K562 (cell line): ENCODE measurements around the gene ZSWIM4. TPM values are rescaled to one million over a fixed set of nuclear protein-coding genes. Genes with fewer than 3 reads are reported as not detected.

ENCODE experiments used
- CREBBP ChIP-seq: IDR thresholded peaks from one replicate; pipeline ENCODE4 v1.6.1; 2012; ENCODE audit warnings: low read depth, mild to moderate bottlenecking, control low read depth, inconsistent platforms, low read length
- DEAF1 ChIP-seq: fragments of 450-650 bp; formaldehyde crosslinking; IDR thresholded peaks from 2 replicates; pipeline ENCODE4 v1.4.0; 2020; ENCODE audit warnings: mild to moderate bottlenecking, moderate library complexity
- HMGN3 ChIP-seq: IDR thresholded peaks from 2 replicates; pipeline ENCODE4 v1.6.1; 2011; ENCODE audit warnings: borderline replicate concordance, low read depth, mild to moderate bottlenecking, mixed read lengths, low read length; ENCODE audit not compliant: insufficient read length; ENCODE audit errors: extremely low read depth
- NR2C1 ChIP-seq, 2 experiments: fragments of 450-650 bp; IDR thresholded peaks; 2 replicates each; pipeline ENCODE4 v1.6.1; 2017; ENCODE audit warnings: mild to moderate bottlenecking in 2 of 2, antibody characterized with exemption in 1 of 2, inconsistent platforms in 1 of 2, missing compliant biosample characterization in 1 of 2, missing genetic modification characterization in 1 of 2
- NR2F6 ChIP-seq: fragments of 450-650 bp; formaldehyde crosslinking; IDR thresholded peaks from 2 replicates; pipeline ENCODE4 v1.4.0; 2020; ENCODE audit warnings: mild to moderate bottlenecking
- OTX1 ChIP-seq: fragments of 450-650 bp; formaldehyde crosslinking; IDR thresholded peaks from 2 replicates; pipeline ENCODE4 v1.4.0; 2022; ENCODE audit warnings: mild to moderate bottlenecking
- PYGO2 ChIP-seq: fragments of 450-650 bp; IDR thresholded peaks from 2 replicates; pipeline ENCODE4 v1.6.1; 2016; ENCODE audit warnings: mild to moderate bottlenecking, missing genetic modification characterization, moderate library complexity, missing compliant biosample characterization
- RBM17 ChIP-seq: fragments of 200-400 bp; formaldehyde crosslinking; IDR thresholded peaks from 2 replicates; pipeline ENCODE4 v1.6.1; 2017; ENCODE audit warnings: low read depth, mild to moderate bottlenecking, low read length, borderline replicate concordance
- SFPQ ChIP-seq: fragments of 200-400 bp; formaldehyde crosslinking; IDR thresholded peaks from 2 replicates; pipeline ENCODE4 v1.6.1; 2017; ENCODE audit warnings: mild to moderate bottlenecking, low read depth, low read length, moderate library complexity
- SPI1 ChIP-seq: IDR thresholded peaks from 2 replicates; pipeline ENCODE4 v1.6.1; 2011; ENCODE audit warnings: low read depth, low read length, control low read depth, borderline replicate concordance
- TARDBP ChIP-seq: fragments of 450-650 bp; IDR thresholded peaks from 2 replicates; pipeline ENCODE4 v1.6.1; 2016
- TCF7 ChIP-seq: sonication (generic); IDR thresholded peaks from 2 replicates; pipeline ENCODE4 v1.6.1; 2016; ENCODE audit warnings: antibody characterized with exemption, borderline replicate concordance
- XRCC4 ChIP-seq: IDR thresholded peaks from one replicate; pipeline ENCODE4 v1.6.1; 2011; ENCODE audit not compliant: insufficient read depth, insufficient read length; ENCODE audit errors: extremely low read depth
- ZBTB17 ChIP-seq: fragments of 450-650 bp; formaldehyde crosslinking; IDR thresholded peaks from 2 replicates; pipeline ENCODE4 v1.4.0; 2020; ENCODE audit warnings: mild to moderate bottlenecking
- ZBTB49 ChIP-seq: sonication (generic); formaldehyde crosslinking; IDR thresholded peaks from 2 replicates; pipeline ENCODE4 v1.8.0; 2022; ENCODE audit warnings: missing genetic modification reagents, mild to moderate bottlenecking, borderline replicate concordance
- ZNF274 ChIP-seq: IDR thresholded peaks from 2 replicates; pipeline ENCODE4 v1.6.1; 2011; ENCODE audit warnings: low read depth, mild to moderate bottlenecking, low read length, moderate library complexity, borderline replicate concordance
- polyA plus RNA-seq, 8 experiments: library from polyadenylated mRNA; depleted of rRNA in 4 of 8; stranded (reverse) in 5 of 8; unstranded in 3 of 8; fragments of >200 nt; fragmentation: Nextera tagmentation in 2 of 8; fragmentation: Illumina TruSeq in 1 of 8; extraction: Ambion mirVana in 2 of 8; extraction: Trizol in 1 of 8; gene quantifications; 2 replicates each; pipeline versions ENCODE4 v1.2.1 to v1.2.3, GENCODE V29; 2011 to 2014; ENCODE audit warnings: inconsistent platforms in 1 of 8, missing spikeins in 1 of 8
- total RNA-seq, 7 experiments: library from RNA; depleted of rRNA in 6 of 7; stranded (reverse); fragments of >200 nt in 6 of 7; fragmentation: Illumina TruSeq in 2 of 7; extraction: Trizol in 2 of 7; gene quantifications; 2 replicates each; pipeline versions ENCODE4 v1.2.1 to v1.2.3, GENCODE V29; 2011 to 2021; ENCODE audit warnings: low replicate concordance in 1 of 7
- TF ChIP-seq, protein P1 (sequence below), 3 experiments: fragments of 200-800 bp in 1 of 3; fragments of 250-450 bp in 1 of 3; fragments of 450-650 bp in 1 of 3; sonication (Bioruptor Pico) in 1 of 3; sonication (Bioruptor generic) in 1 of 3; formaldehyde crosslinking in 1 of 3; IDR thresholded peaks; 2 replicates each; pipeline versions ENCODE4 v1.6.1 to v1.8.0; 2016 to 2022; ENCODE audit warnings: mild to moderate bottlenecking in 2 of 3, missing genetic modification characterization in 2 of 3, missing compliant biosample characterization in 1 of 3, moderate library complexity in 1 of 3

The ZSWIM4 gene
- total and polyA plus RNA-seq, 9 of the 15 experiments (the other 6 are each of a cell fraction or from before 2014, with no cell fraction given) = 0.25 to 3.7 (median 0.79) TPM; not detected in 2

DNA sequence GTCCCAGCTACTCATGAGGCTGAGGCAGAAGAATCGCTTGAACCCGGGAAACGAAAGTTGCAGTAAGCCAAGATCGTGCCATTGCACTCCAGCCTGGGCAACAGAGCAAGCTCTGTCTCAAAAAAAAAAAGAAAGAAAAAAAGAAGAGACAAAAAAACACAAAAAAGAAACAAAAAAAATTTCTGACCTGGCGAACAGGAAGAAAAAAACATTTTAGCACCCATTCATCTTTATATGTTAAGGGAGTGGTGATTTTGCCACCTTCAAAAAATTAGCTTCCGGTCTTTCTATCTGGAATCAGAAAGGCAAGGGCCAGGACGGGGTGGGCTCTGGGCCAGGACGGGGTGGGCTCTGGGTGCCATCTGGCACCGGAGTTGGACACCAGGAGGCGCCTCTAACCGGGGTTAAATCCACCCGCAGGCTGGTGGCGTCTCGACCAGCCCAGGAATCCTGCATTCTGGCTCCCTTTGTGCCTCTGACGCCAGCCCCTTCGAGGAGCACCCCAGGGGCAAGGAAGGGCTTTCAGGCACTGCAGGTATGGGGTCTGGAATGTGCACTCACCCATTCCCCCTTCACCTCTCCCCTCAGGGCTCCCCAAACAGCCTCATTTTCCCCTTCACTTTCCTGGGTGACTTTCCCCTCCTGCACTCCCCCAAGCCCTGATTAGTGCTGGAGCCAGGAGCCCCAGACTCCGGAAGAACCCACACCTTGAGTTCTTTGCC, 10.4 kb upstream of the ZSWIM4 start (continued):
- TF ChIP-seq ZBTB49 (no peak), TARDBP (no peak), RBM17 (no peak), NR2C1 (IDR thresholded peaks at IDR 0.05) (no peak), NR2C1 (tag; IDR thresholded peaks at IDR 0.05) (no peak), HMGN3 (no peak), SFPQ (no peak), TCF7 (no peak), CREBBP (no peak), DEAF1 (peak; percentile 68), XRCC4 (no peak), PYGO2 (tag) (no peak), SPI1 (no peak), ZBTB17 (no peak), NR2F6 (CRISPR knock-in tag) (no peak), OTX1 (no peak), ZNF274 (no peak)
- TF ChIP-seq, protein P1, sequence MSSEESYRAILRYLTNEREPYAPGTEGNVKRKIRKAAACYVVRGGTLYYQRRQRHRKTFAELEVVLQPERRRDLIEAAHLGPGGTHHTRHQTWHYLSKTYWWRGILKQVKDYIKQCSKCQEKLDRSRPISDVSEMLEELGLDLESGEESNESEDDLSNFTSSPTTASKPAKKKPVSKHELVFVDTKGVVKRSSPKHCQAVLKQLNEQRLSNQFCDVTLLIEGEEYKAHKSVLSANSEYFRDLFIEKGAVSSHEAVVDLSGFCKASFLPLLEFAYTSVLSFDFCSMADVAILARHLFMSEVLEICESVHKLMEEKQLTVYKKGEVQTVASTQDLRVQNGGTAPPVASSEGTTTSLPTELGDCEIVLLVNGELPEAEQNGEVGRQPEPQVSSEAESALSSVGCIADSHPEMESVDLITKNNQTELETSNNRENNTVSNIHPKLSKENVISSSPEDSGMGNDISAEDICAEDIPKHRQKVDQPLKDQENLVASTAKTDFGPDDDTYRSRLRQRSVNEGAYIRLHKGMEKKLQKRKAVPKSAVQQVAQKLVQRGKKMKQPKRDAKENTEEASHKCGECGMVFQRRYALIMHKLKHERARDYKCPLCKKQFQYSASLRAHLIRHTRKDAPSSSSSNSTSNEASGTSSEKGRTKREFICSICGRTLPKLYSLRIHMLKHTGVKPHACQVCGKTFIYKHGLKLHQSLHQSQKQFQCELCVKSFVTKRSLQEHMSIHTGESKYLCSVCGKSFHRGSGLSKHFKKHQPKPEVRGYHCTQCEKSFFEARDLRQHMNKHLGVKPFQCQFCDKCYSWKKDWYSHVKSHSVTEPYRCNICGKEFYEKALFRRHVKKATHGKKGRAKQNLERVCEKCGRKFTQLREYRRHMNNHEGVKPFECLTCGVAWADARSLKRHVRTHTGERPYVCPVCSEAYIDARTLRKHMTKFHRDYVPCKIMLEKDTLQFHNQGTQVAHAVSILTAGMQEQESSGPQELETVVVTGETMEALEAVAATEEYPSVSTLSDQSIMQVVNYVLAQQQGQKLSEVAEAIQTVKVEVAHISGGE (CRISPR knock-in tag; IDR thresholded peaks at IDR 0.05) = no peak
